SK-N-SH treated with all-trans-retinoic acid at 6 μM for 48 hours (cell line): ENCODE measurements around the gene CELA1.

Experiments
- PATZ1 ChIP-seq: fragments of 250-450 bp; sonication (Bioruptor Pico); IDR thresholded peaks from 2 replicates; pipeline ENCODE4 v1.8.0; 2020; ENCODE audit warnings: mild to moderate bottlenecking, moderate library complexity, borderline replicate concordance
- ZNF565 ChIP-seq: fragments of 450-650 bp; formaldehyde crosslinking; conservative IDR thresholded peaks from 2 replicates; pipeline ENCODE4 v1.5.0; 2020; ENCODE audit warnings: low read depth, mild to moderate bottlenecking, moderate library complexity

- TF ChIP-seq PATZ1 (CRISPR knock-in tag) = no peak
- TF ChIP-seq ZNF565 (CRISPR knock-in tag) = no peak
Measured at GRCh38 chr12:51381226-51382079, 35.0 kb upstream of the CELA1 start.
